CD4-positive, alpha-beta T cell (primary cell): Measurements from ENCODE around the gene EZR. TPM values are rescaled to one million over a fixed set of nuclear protein-coding genes. Genes with fewer than 3 reads are reported as not detected.

ENCODE experiments used
- ATAC-seq: fragments of 200-7000 bp; cut with Tn5 transposase; one replicate; pipeline ENCODE4 v1.10.0; 2022; ENCODE audit warnings: mild to moderate bottlenecking; ENCODE audit not compliant: poor library complexity
- CTCF ChIA-PET: fragments of 350-600 bp; sonication (Branson Sonifier 250); formaldehyde crosslinking; loops from one replicate; lab custom pipeline; 2021; ENCODE audit warnings: antibody characterized with exemption, inconsistent platforms; lab: Charles Lee
- POLR2A ChIA-PET: fragments of 350-600 bp; sonication (Branson Sonifier 250); formaldehyde crosslinking; loops from one replicate; lab custom pipeline; 2021; ENCODE audit warnings: antibody characterized with exemption, inconsistent platforms; lab: Charles Lee
- DNase-seq, 14 experiments: peaks; one replicate each; pipeline ENCODE4 v3.0.0-alpha.2; 2013 to 2020; ENCODE audit warnings: mixed read lengths in 2 of 14
- H3K27ac ChIP-seq, 2 donors: one replicate each; pipeline versions ENCODE4 v1.5.1 to v1.7.0; 2013; ENCODE audit warnings: low read length in 2 of 2, low read depth in 1 of 2, mild to moderate bottlenecking in 1 of 2
- H3K27me3 ChIP-seq, 2 experiments: 1 replicate in 1 of 2; 2 replicates in 1 of 2; pipeline versions ENCODE4 v1.6.1 to v1.7.0; 2013; ENCODE audit warnings: low read length in 2 of 2, control low read depth in 1 of 2, mild to moderate bottlenecking in 1 of 2, moderate library complexity in 1 of 2; ENCODE audit not compliant: insufficient read depth in 2 of 2, control insufficient read depth in 1 of 2
- H3K36me3 ChIP-seq: one replicate; pipeline ENCODE4 v1.6.1; 2013; ENCODE audit warnings: low read length, control low read depth; ENCODE audit not compliant: insufficient read depth
- H3K4me1 ChIP-seq: one replicate; pipeline ENCODE4 v1.6.1; 2013; ENCODE audit warnings: low read length, control low read depth; ENCODE audit not compliant: insufficient read depth
- H3K4me3 ChIP-seq: one replicate; pipeline ENCODE4 v1.5.1; 2013; ENCODE audit warnings: mild to moderate bottlenecking, low read length, moderate library complexity
- H3K9me3 ChIP-seq, 2 experiments: 1 replicate in 1 of 2; 2 replicates in 1 of 2; pipeline versions ENCODE4 v1.6.1 to v1.7.0; 2013; ENCODE audit warnings: low read length in 2 of 2, mild to moderate bottlenecking in 2 of 2, control low read depth in 1 of 2, moderate library complexity in 1 of 2; ENCODE audit not compliant: control insufficient read depth in 1 of 2, insufficient read depth in 1 of 2
- H3K27ac Mint-ChIP-seq: one replicate; pipeline ENCODE4 v1.8.0; 2020; ENCODE audit warnings: mixed read lengths
- H3K27me3 Mint-ChIP-seq: one replicate; pipeline ENCODE4 v1.8.0; 2021; ENCODE audit warnings: mixed read lengths
- H3K36me3 Mint-ChIP-seq: one replicate; pipeline ENCODE4 v1.8.0; 2021; ENCODE audit warnings: low read depth, mixed read lengths
- H3K4me1 Mint-ChIP-seq: one replicate; pipeline ENCODE4 v1.8.0; 2021; ENCODE audit warnings: low read depth, mixed read lengths
- H3K4me3 Mint-ChIP-seq: one replicate; pipeline ENCODE4 v1.8.0; 2020; ENCODE audit warnings: mild to moderate bottlenecking, mixed read lengths
- H3K9me3 Mint-ChIP-seq: one replicate; pipeline ENCODE4 v1.8.0; 2020; ENCODE audit warnings: mixed read lengths
- intact Hi-C, 2 experiments: fragments of 100-400 bp; cut with DNase I in 1 of 2; cut with micrococcal nuclease in 1 of 2; formaldehyde crosslinking; loops; one replicate each; pipeline versions ENCODE4 v1.15.1 to v1.9.0; 2023 to 2025; cut with DNase I, micrococcal nuclease
- total RNA-seq, 174 experiments: library from RNA in 2 of 174; stranded (reverse) in 2 of 174; gene quantifications; one replicate each; pipeline ENCODE4 v1.2.3 and lab custom pipeline; 2021 to 2026
- TF ChIP-seq, protein P1 (sequence below): fragments of 200-600 bp; IDR thresholded peaks from one replicate; pipeline ENCODE4 v1.8.0; 2022; ENCODE audit warnings: antibody characterized with exemption, mild to moderate bottlenecking

The EZR gene
- total RNA-seq, 2 experiments from 2014 or later = 434 to 449 TPM

- ChIA-PET CTCF (no interaction called here), POLR2A (interaction anchor here (1.3 kb wide), 1 partner anchor 205 kb away, joined by 4 read pairs; no protein-coding TSS in a partner anchor)
- ATAC-seq (no peak), DNase-seq (no peak)
- no peaks in the 10 kb centered on the region for H3K9me3 Mint-ChIP-seq
- no peak overlapping the region for H3K4me3 ChIP-seq
- TF ChIP-seq, protein P1, sequence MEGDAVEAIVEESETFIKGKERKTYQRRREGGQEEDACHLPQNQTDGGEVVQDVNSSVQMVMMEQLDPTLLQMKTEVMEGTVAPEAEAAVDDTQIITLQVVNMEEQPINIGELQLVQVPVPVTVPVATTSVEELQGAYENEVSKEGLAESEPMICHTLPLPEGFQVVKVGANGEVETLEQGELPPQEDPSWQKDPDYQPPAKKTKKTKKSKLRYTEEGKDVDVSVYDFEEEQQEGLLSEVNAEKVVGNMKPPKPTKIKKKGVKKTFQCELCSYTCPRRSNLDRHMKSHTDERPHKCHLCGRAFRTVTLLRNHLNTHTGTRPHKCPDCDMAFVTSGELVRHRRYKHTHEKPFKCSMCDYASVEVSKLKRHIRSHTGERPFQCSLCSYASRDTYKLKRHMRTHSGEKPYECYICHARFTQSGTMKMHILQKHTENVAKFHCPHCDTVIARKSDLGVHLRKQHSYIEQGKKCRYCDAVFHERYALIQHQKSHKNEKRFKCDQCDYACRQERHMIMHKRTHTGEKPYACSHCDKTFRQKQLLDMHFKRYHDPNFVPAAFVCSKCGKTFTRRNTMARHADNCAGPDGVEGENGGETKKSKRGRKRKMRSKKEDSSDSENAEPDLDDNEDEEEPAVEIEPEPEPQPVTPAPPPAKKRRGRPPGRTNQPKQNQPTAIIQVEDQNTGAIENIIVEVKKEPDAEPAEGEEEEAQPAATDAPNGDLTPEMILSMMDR = no peak
- H3K27ac ChIP-seq = no peak overlapping the region
- intact Hi-C loops = no loop called here
- H3K27ac Mint-ChIP-seq = no peak overlapping the region
- peaks cover 55% of the 10 kb centered on the region for H3K36me3 Mint-ChIP-seq
- no peak overlapping the region for H3K4me3 Mint-ChIP-seq
- H3K27me3 ChIP-seq = no peaks in the 10 kb centered on the region
- no peaks in the 10 kb centered on the region for H3K4me1 ChIP-seq
- no peaks in the 10 kb centered on the region for H3K27me3 Mint-ChIP-seq
- H3K9me3 ChIP-seq = no peaks in the 10 kb centered on the region
- H3K4me1 Mint-ChIP-seq = no peaks in the 10 kb centered on the region
- H3K36me3 ChIP-seq = peaks cover 54% of the 10 kb centered on the region
Measured at GRCh38 chr6:158756126-158756525, 63.0 kb downstream of the EZR start.

DNA sequence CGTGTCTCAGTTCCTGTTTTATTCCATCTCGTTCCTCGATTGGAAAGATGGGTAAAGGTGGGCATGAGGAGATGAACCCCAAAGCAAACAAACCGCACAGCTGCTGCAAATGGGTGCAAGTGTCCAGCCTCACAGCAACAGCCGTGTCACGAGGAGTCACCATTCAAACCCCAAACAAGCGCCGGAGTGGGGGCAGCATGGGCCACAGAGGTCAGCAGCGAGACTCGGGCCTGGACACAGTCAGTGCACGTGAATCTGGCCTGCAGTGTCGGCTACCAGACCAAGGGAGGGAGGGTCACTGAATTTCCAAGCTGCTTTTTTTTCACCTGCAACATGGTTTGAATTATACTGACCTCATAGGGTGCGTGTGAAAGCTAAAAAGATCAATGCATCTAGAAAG, 63.5 kb downstream of the EZR start:
- intact Hi-C loops = no loop called here
- Histone ChIP-seq H3K36me3 (peaks cover 51% of the 10 kb centered on the region), H3K4me3 (no peak overlapping the region), H3K9me3 (no peaks in the 10 kb centered on the region), H3K27ac (no peak overlapping the region), H3K4me1 (no peaks in the 10 kb centered on the region), H3K27me3 (no peaks in the 10 kb centered on the region)
- Mint-ChIP-seq H3K9me3 (no peaks in the 10 kb centered on the region), H3K27ac (no peak overlapping the region), H3K4me3 (no peak overlapping the region), H3K27me3 (no peaks in the 10 kb centered on the region), H3K4me1 (no peaks in the 10 kb centered on the region), H3K36me3 (peaks cover 53% of the 10 kb centered on the region)
- TF ChIP-seq, protein P1 = no peak
- CTCF ChIA-PET = no interaction called here
- DNase-seq (no peak), ATAC-seq (no peak)
- POLR2A ChIA-PET = interaction anchor here (1.3 kb wide), 1 partner anchor 206 kb away, joined by 4 read pairs; no protein-coding TSS in a partner anchor

DNA sequence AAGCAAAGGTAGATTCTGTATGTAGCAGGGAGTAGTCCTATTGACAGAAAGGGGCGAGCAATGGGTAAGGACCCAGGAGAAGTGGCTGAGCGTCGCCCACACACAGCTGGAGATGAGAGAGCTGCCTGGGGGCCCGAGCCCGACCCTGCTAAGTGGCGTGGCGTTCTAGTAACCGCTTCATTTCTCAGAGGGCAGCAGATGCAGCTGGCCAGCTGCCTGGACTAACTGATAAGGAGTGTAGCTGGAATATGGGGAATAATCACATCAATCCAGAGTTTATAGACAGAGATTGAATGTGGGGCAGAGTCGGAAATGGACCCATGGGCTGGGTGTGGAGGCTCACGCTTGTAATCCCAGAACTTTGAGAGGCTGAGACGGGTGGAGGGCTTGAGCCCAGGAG, 64.4 kb downstream of the EZR start:
- Histone ChIP-seq H3K36me3 (peaks cover 52% of the 10 kb centered on the region), H3K4me1 (no peaks in the 10 kb centered on the region), H3K27ac (no peak overlapping the region), H3K4me3 (no peak overlapping the region), H3K27me3 (no peaks in the 10 kb centered on the region), H3K9me3 (no peaks in the 10 kb centered on the region)
- ATAC-seq (no peak), DNase-seq (no peak)
- ChIA-PET CTCF (no interaction called here), POLR2A (no interaction called here)
- Mint-ChIP-seq H3K4me1 (no peaks in the 10 kb centered on the region), H3K4me3 (no peak overlapping the region), H3K9me3 (no peaks in the 10 kb centered on the region), H3K36me3 (peaks cover 57% of the 10 kb centered on the region), H3K27me3 (no peaks in the 10 kb centered on the region), H3K27ac (no peak overlapping the region)
- TF ChIP-seq, protein P1 = no peak
- intact Hi-C loops = no loop called here
